ENCODE data around the gene AMH.

Gene AMH

GRCh38 chr19:2236314-2237050 is 12.6 kb upstream of the AMH start, which contains the start of the genes PLEKHJ1 and SF3A2:
Gene PLEKHJ1 (minus strand): TSS chr19:2236329. CDS start chr19:2236248, 81 bp downstream.
Gene SF3A2 (plus strand): TSS chr19:2236824. CDS start chr19:2243419, 6,595 bp downstream.
- DNase-seq: peak; percentile 90

GRCh38 chr19:2237051-2237868 is 11.9 kb upstream of the AMH start:
- no peak for DNase-seq

DNA sequence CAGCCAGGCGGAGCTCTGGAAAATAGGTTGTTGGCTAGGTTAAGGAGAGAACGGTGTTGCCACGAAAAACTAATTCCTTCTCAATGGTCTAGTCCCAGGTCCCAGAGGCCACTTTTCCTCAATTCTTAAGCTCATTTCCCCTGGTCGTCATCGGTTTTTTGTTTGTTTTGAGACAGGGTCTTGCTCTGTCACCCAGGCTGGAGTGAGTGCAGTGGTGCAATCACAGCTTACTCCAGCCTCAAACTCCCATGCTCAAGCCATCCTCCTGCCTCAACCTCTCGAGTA is 11.3 kb upstream of the AMH start:
- no peak for DNase-seq

DNA sequence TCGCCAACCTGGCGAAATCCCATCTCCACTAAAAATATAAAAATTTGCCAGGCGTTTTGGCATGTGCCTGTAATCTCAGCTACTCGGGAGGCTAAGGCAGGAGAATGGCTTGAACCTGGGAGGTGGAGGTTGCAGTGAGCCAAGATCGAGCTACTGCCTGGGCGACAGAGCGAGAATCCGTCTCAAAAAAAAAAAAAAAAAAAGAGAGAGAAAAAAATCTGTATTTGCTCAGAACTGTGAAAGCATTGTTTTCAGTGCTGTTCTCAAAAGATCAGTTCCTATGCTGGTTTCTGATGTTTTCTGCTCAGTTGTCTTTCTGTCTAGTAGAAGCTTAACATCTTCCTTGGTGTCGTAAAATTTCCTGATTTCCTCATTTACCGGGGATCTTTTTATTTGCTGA is 9.9 kb upstream of the AMH start:
- DNase-seq: no peak

GRCh38 chr19:2239771-2240770 is 9.1 kb upstream of the AMH start:
- DNase-seq: no peak

DNA sequence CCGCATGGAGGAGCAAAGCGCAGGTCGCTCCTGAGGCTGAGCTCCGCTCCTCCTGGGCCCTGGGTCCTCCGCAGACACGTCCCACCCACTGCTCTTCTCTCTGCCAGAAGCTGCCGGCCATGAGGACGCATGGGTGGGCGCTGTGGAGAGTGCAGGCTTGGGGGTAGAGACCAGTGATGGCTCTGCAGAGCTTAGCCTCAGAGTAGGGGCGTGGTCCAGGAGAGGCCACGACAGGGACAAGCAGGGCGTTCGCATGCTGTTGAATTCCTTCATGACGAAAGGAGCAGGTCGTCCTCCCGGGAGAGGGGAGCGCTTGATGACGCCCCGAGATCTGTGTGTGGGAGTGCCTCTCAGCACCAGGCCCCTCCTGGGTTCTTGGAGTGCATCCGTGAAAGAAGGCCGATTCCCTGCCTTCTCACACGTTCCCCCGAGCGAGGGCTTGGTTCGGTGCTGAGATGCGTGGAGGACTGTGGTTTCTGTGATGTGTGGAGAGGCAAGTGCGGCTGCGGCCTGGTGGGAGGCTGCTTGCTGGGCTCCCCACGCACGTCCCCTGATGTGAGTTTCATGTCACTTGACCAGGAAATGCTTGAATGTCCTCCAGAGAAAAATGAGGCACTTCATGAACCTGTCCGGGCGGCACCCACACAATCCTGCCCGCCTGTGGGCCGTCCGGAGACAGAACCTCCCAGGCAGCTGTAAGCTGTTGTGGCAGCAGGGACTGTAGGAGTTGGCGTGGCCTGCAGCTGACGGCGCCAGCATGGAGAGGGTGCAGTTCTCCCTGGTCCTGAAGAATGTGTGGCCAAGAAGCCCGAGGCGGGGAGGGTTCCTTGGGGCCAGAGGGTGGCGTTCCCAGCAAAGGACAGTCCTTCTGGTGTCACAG is 8.0 kb upstream of the AMH start:
- DNase-seq: no peak

GRCh38 chr19:2242092-2242537 is 7.0 kb upstream of the AMH start:
- no peak for DNase-seq

DNA sequence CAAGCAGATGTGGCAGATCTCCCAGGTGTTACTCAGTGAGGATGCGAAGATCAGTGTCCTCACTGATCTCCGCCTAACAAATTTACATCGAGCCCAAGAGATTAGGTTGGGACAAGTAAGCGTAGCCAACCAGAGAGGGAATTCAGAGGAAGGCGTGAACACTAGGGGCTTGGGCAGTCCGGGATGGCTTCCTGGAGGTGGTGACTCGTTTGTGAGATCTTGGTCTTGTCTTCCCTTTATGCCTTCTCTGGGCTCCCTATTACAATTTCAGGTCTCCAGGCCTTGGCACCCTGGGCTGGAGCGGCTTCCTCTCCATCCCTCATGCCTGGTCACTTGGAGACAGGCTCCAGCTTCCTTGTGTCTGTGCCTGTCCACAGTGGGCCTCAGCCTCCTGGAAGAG is 6.3 kb upstream of the AMH start:
- no peak for DNase-seq

DNA sequence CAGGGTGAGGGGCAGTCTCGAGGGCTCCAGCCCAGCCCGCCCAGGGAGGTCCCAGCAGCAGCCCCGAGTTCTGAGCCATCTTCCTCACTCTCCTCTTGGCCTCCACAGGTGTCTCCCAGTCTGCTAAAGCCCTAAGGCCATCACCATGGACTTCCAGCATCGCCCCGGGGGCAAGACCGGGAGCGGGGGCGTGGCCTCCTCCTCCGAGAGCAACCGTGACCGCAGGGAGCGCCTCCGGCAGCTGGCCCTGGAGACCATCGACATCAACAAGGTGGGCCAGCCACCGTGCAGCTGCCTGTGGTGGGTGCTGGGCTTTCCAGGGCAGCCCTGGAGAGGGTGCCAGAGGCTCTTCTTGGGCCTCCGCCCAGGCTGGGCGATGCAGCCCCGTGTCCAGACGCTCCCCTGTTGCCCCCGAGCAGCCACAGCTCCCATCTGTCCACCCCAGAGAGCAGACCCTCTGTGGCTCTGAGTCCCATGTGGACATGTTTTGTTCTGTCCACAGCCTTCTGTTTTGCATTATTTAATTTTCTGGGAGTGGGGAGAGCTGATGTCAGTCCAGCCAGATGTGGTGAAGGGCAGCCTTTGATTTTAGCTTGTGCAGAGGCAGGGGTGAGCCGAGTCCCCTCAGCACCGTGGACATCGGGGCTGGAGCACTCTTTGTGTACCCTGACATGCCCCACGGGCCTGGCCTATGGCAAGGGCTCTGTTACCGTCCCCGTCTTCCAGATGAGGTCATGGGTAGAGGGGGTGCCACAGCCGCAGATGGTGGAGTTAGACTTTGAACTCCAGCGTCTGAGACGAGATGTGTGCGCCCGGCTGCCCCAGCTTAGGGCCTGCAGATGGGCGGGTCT is 5.6 kb upstream of the AMH start:
- no peak for DNase-seq

DNA sequence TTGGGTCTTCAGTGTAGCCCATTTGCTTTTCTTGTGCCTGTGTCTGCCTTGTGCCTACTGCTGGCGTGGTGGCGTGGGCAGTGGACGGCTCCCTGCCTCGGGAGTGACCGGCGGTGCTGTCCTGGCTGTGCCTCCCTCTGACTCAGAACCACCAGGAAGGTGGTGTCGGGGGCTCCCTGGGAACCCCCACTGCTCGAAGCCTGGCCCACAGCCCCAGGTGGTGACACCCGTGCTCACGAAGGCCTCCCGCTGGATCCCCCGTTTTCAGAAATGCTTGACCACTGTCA is 5.1 kb upstream of the AMH start:
- no peak for DNase-seq

DNA sequence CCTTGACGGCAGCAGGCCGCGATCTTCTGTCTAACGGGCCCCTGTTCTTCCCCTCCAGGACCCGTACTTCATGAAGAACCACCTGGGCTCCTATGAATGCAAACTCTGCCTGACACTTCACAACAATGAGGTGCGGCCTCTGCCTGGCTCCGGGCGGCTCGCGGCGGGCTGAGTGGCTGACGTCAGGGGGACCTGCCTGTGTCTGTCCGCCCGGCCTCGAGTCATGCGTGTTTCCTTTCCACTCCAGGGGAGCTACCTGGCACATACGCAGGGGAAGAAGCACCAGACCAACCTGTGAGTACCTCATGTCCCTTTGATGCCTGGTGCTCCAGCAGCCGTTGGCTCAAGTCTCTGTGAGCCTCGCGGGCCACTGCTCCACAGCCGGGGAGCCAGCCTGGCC is 4.6 kb upstream of the AMH start:
- no peak for DNase-seq

GRCh38 chr19:2245273-2245672 is 3.9 kb upstream of the AMH start:
- DNase-seq: no peak

DNA sequence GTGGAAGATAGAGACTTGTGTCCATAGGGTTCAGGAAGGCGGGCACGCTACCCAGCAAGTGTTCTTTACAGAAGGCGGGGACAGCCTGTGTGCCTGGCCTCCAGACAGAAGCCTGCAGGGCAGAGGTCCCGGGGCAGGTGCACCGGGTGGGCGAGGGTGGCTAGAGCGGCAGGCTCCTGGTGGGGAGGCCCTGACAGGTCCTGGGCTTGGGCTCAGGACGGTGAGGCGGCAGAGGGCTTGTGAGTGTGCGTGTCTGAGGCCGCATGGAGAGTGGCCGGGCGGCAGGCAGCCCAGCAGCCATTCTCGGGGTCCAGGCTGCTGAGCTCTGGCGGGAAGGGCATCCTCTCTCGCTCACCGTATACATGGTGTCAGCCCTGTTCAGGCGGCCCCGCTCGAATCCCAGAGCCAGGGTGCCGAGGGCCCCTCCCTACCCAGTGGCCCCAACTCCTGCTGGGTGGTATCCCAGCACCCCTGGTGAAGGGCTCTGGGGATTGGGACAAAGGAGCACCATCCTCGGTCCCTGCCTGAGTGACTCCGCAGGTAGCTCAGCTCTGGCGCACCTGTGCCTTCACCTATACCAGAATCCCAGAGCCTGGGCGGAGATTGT is 3.0 kb upstream of the AMH start:
- DNase-seq: no peak

DNA sequence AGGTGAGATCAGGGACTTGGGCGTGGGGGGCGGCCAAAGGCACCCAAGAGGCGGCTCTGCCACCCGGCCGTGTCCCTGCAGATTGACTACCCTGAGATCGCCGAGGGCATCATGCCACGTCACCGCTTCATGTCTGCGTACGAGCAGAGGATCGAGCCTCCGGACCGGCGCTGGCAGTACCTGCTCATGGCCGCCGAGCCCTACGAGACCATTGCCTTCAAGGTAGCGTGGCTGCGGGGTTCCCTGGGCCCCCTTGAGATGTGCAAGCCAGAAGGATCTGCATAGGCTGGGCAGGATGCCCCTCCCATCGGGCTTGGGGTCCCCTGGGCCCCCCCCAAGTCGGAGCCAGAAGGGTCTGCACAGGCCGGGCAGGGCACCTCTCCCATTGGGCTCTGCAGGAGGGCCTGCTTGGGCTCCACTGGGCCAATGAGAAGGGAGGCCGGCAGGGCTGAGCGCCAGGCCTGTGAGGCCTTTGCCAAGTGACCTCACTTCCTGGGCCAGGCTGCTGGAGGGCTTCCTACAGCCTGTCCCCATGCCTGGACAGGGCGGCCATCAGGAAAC is 2.2 kb upstream of the AMH start:
- DNase-seq: no peak

DNA sequence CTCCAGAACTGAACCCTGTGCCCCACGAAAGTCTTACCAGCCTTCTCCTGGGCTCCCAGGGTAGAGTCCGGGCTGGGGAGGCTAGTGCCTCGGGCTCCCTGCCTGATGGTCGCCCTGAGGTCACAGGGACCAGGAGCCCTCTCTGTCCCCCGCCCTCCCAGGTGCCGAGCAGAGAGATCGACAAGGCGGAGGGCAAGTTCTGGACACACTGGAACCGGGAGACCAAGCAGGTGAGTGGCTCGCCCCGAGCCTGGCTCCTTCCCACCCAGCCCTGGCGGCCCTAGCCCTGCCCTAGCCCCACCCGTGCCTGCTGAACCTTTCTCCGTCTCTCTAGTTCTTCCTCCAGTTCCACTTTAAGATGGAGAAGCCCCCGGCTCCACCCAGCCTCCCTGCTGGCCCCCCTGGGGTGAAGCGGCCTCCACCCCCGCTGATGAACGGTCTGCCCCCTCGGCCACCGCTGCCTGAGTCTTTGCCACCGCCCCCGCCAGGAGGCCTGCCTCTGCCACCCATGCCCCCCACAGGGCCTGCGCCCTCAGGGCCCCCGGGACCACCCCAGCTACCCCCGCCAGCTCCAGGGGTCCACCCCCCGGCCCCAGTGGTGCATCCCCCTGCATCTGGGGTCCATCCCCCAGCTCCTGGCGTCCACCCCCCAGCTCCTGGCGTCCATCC is 1.6 kb upstream of the AMH start:
- no peak for DNase-seq

GRCh38 chr19:2248136-2249009 is 750 bp upstream of the AMH start:
- no peak for DNase-seq

- no peak for DNase-seq
Observed at GRCh38 chr19:2249880-2250765, 1.0 kb downstream of the AMH start.

DNA sequence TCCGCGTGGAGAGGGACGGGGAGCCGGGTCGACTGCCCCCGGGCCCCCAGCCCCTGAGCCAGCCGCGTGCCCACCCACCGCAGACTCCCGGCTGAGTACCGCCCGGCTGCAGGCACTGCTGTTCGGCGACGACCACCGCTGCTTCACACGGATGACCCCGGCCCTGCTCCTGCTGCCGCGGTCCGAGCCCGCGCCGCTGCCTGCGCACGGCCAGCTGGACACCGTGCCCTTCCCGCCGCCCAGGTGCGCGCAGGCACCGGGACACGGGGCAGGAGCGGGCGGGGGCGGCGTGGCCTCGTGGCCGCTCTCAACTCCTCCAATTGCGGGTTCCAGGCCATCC is 1.6 kb downstream of the AMH start:
- no peak for DNase-seq

Measured in NCI-H1048 (cell line).